HepG2 (cell line): ENCODE results near the gene PSD4. TPM values are rescaled to one million over a fixed set of nuclear protein-coding genes. Genes with fewer than 3 reads are reported as not detected.

Experiments used
- ADNP ChIP-seq: sonication (generic); formaldehyde crosslinking; IDR thresholded peaks from 2 replicates; pipeline ENCODE4 v1.4.0; 2020; ENCODE audit warnings: missing genetic modification reagents
- CHD4 ChIP-seq: fragments of 200-600 bp; sonication (generic); IDR thresholded peaks from 2 replicates; pipeline ENCODE4 v1.7.0; 2017; ENCODE audit warnings: mild to moderate bottlenecking, low read length, borderline replicate concordance
- KAT2B ChIP-seq: fragments of 150-350 bp; IDR thresholded peaks from 2 replicates; pipeline ENCODE4 v1.6.1; 2014; ENCODE audit warnings: low read depth, low read length, borderline replicate concordance
- KMT2B ChIP-seq: IDR thresholded peaks from 2 replicates; pipeline ENCODE4 v1.6.1; 2016; ENCODE audit warnings: missing genetic modification reagents, missing compliant biosample characterization
- MXD4 ChIP-seq: IDR thresholded peaks from 2 replicates; pipeline ENCODE4 v1.6.1; 2016; ENCODE audit warnings: mild to moderate bottlenecking, missing biosample characterization, missing genetic modification reagents
- NFE2L2 ChIP-seq: fragments of 150-350 bp; IDR thresholded peaks from 2 replicates; pipeline ENCODE4 v1.6.1; 2014; ENCODE audit warnings: low read length
- NFYC ChIP-seq: IDR thresholded peaks from 2 replicates; pipeline ENCODE4 v1.6.1; 2016; ENCODE audit warnings: missing genetic modification reagents, missing compliant biosample characterization
- NONO ChIP-seq, 2 experiments: fragments of 450-650 bp in 1 of 2; sonication (generic) in 1 of 2; formaldehyde crosslinking in 1 of 2; IDR thresholded peaks in 1 of 2; conservative IDR thresholded peaks in 1 of 2; 2 replicates each; pipeline versions ENCODE4 v1.6.1 to v1.8.0; 2017 to 2022; ENCODE audit warnings: mild to moderate bottlenecking in 1 of 2, missing genetic modification reagents in 1 of 2, moderate library complexity in 1 of 2
- RBM22 ChIP-seq: fragments of 200-400 bp; formaldehyde crosslinking; optimal IDR thresholded peaks from 2 replicates; pipeline ENCODE3; 2017; ENCODE audit warnings: mild to moderate bottlenecking, low read length, moderate library complexity
- RFX5 ChIP-seq: IDR thresholded peaks from 2 replicates; pipeline ENCODE4 v1.6.1; 2011; ENCODE audit warnings: low read depth, low read length, improper control_type of control experiment
- ZC3H13 ChIP-seq: sonication (generic); formaldehyde crosslinking; IDR thresholded peaks from 2 replicates; pipeline ENCODE4 v1.8.1; 2023; ENCODE audit warnings: mild to moderate bottlenecking, missing genetic modification reagents, moderate library complexity
- ZFP36L2 ChIP-seq: sonication (generic); formaldehyde crosslinking; IDR thresholded peaks from 2 replicates; pipeline ENCODE4 v1.4.0; 2020; ENCODE audit warnings: missing genetic modification reagents
- ZNF24 ChIP-seq: fragments of 450-650 bp; IDR thresholded peaks from 2 replicates; pipeline ENCODE4 v1.6.1; 2017; ENCODE audit warnings: antibody characterized with exemption, mild to moderate bottlenecking
- ZNF292 ChIP-seq: sonication (generic); formaldehyde crosslinking; IDR thresholded peaks from 2 replicates; pipeline ENCODE4 v1.8.1; 2022; ENCODE audit warnings: mild to moderate bottlenecking, low read depth, missing genetic modification reagents, borderline replicate concordance
- ZNF496 ChIP-seq: sonication (generic); formaldehyde crosslinking; IDR thresholded peaks from 2 replicates; pipeline ENCODE4 v1.8.1; 2023; ENCODE audit warnings: mild to moderate bottlenecking, moderate library complexity, missing genetic modification reagents; ENCODE audit not compliant: insufficient replicate concordance
- ZNF562 ChIP-seq: sonication (generic); formaldehyde crosslinking; IDR thresholded peaks from 2 replicates; pipeline ENCODE4 v1.8.0; 2022; ENCODE audit warnings: missing genetic modification reagents, borderline replicate concordance
- ZNF616 ChIP-seq: sonication (generic); formaldehyde crosslinking; IDR thresholded peaks from 2 replicates; pipeline ENCODE4 v1.5.0; 2020; ENCODE audit warnings: low read depth, mild to moderate bottlenecking, missing genetic modification reagents
- ZNF781 ChIP-seq: sonication (generic); formaldehyde crosslinking; IDR thresholded peaks from 2 replicates; pipeline ENCODE4 v1.5.1; 2020; ENCODE audit warnings: borderline replicate concordance, mild to moderate bottlenecking, missing genetic modification reagents; ENCODE audit errors: not compliant biosample characterization
- ZNF839 ChIP-seq: sonication (generic); formaldehyde crosslinking; IDR thresholded peaks from 2 replicates; pipeline ENCODE4 v1.4.0; 2020; ENCODE audit warnings: missing genetic modification reagents, mild to moderate bottlenecking, borderline replicate concordance
- ZNF878 ChIP-seq: sonication (generic); formaldehyde crosslinking; IDR thresholded peaks from 2 replicates; pipeline ENCODE4 v1.8.1; 2023; ENCODE audit warnings: mild to moderate bottlenecking, missing genetic modification reagents, moderate library complexity
- polyA plus RNA-seq, 8 experiments: library from polyadenylated mRNA; depleted of rRNA in 3 of 8; stranded (reverse) in 7 of 8; unstranded in 1 of 8; fragments of >200 nt; fragmentation: Illumina TruSeq in 4 of 8; extraction: Trizol in 4 of 8; gene quantifications; 2 replicates each; pipeline versions ENCODE4 v1.2.1 to v1.2.3, GENCODE V29; 2011 to 2016; ENCODE audit warnings: low read depth in 4 of 8, missing spikeins in 1 of 8, mixed read lengths in 1 of 8; ENCODE audit not compliant: insufficient read depth in 1 of 8
- total RNA-seq, 5 experiments: library from RNA; depleted of rRNA; stranded (reverse); fragments of >200 nt; fragmentation: Illumina TruSeq; extraction: Trizol; gene quantifications; 2 replicates each; pipeline ENCODE4 v1.2.3, GENCODE V29; 2016; ENCODE audit warnings: low read depth in 1 of 5
- TF ChIP-seq, protein P1 (sequence below): sonication (generic); formaldehyde crosslinking; IDR thresholded peaks from 2 replicates; pipeline ENCODE4 v1.8.1; 2023; ENCODE audit warnings: missing genetic modification reagents, mild to moderate bottlenecking, borderline replicate concordance
- TF ChIP-seq, protein P2 (sequence below): sonication (generic); formaldehyde crosslinking; IDR thresholded peaks from 2 replicates; pipeline ENCODE4 v1.5.0; 2020; ENCODE audit warnings: mild to moderate bottlenecking, missing genetic modification reagents, borderline replicate concordance
- TF ChIP-seq, protein P3 (sequence below): sonication (generic); formaldehyde crosslinking; IDR thresholded peaks from 2 replicates; pipeline ENCODE4 v1.4.0; 2020; ENCODE audit warnings: missing genetic modification reagents
- TF ChIP-seq, protein P4 (sequence below): IDR thresholded peaks from 2 replicates; pipeline ENCODE4 v1.6.1; 2016; ENCODE audit warnings: low read depth

Gene PSD4
- total and polyA plus RNA-seq, 2 of the 13 experiments (the other 11 are each of a cell fraction or from before 2014, with no cell fraction given) = 5.8 to 9.4 TPM

DNA sequence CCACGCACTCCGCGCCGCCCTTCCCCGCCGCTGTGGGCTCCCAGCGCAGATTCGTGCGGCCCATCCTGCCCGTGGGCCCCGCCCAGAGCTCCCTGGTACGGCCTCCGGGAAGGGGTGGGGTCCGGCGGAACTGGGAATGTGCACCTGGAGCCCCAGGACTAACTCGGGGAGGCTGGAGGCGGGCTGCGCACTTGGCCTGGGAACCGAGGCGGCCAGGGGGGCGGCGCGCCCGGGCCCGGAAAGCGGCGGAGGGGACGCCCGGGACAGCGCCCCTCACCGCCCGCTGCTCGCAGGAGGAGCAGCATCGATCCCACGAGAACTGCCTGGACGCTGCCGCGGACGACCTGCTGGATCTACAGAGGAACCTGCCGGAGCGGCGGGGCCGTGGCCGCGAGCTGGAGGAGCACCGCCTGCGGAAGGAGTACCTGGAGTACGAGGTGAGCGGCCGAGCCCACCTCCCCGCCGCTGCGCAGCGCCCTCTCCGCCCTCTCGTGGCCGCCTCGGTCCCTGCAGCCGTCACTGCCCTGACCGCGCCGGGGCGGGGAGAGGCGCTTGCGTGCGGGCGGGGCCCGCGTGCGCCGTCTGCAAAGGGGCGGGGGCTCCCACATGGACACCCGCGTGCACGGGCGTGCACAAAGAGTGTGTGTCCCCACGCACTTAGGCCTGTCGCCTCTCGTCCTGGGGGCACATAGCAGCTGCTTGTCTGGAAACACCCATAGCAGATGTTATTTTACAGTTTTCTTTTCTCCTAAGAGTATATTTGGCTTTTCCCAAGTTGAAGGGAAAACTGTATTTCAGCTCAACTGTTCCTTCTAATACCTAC, 25.2 kb downstream of the PSD4 start (continued):
- TF ChIP-seq, protein P1, sequence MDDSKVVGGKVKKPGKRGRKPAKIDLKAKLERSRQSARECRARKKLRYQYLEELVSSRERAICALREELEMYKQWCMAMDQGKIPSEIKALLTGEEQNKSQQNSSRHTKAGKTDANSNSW (CRISPR knock-in tag) = peak; percentile 40; the same call in 1 of the 2 replicates
- no peak for TF ChIP-seq ZNF496 (CRISPR knock-in tag)
- TF ChIP-seq, protein P2, sequence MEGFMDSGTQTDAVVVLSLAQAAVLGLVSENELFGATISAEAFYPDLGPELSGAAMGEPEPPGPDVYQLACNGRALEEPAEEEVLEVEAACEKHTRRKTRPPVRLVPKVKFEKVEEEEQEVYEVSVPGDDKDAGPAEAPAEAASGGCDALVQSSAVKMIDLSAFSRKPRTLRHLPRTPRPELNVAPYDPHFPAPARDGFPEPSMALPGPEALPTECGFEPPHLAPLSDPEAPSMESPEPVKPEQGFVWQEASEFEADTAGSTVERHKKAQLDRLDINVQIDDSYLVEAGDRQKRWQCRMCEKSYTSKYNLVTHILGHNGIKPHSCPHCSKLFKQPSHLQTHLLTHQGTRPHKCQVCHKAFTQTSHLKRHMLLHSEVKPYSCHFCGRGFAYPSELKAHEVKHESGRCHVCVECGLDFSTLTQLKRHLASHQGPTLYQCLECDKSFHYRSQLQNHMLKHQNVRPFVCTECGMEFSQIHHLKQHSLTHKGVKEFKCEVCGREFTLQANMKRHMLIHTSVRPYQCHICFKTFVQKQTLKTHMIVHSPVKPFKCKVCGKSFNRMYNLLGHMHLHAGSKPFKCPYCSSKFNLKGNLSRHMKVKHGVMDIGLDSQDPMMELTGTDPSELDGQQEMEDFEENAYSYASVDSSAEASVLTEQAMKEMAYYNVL (CRISPR knock-in tag) = peak; percentile 71; the same call in 1 of the 2 replicates
- TF ChIP-seq ZNF562 (CRISPR knock-in tag) = no peak
- no peak for TF ChIP-seq KAT2B
- TF ChIP-seq, protein P3, sequence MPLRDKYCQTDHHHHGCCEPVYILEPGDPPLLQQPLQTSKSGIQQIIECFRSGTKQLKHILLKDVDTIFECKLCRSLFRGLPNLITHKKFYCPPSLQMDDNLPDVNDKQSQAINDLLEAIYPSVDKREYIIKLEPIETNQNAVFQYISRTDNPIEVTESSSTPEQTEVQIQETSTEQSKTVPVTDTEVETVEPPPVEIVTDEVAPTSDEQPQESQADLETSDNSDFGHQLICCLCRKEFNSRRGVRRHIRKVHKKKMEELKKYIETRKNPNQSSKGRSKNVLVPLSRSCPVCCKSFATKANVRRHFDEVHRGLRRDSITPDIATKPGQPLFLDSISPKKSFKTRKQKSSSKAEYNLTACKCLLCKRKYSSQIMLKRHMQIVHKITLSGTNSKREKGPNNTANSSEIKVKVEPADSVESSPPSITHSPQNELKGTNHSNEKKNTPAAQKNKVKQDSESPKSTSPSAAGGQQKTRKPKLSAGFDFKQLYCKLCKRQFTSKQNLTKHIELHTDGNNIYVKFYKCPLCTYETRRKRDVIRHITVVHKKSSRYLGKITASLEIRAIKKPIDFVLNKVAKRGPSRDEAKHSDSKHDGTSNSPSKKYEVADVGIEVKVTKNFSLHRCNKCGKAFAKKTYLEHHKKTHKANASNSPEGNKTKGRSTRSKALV (CRISPR knock-in tag) = peak; percentile 95
- TF ChIP-seq ZNF878 = no peak
- TF ChIP-seq ZNF616 (CRISPR knock-in tag) = 0 out of 2 replicates have a peak, but pooled peaks have one; percentile 45
- TF ChIP-seq RBM22 = no peak
- TF ChIP-seq ZNF839 = no peak; the same call in 1 of the 2 replicates
- TF ChIP-seq, protein P4, sequence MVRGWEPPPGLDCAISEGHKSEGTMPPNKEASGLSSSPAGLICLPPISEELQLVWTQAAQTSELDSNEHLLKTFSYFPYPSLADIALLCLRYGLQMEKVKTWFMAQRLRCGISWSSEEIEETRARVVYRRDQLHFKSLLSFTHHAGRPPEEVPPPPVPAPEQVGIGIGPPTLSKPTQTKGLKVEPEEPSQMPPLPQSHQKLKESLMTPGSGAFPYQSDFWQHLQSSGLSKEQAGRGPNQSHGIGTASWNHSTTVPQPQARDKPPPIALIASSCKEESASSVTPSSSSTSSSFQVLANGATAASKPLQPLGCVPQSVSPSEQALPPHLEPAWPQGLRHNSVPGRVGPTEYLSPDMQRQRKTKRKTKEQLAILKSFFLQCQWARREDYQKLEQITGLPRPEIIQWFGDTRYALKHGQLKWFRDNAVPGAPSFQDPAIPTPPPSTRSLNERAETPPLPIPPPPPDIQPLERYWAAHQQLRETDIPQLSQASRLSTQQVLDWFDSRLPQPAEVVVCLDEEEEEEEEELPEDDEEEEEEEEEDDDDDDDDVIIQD (CRISPR knock-in tag) = peak; percentile 45; the same call in 1 of the 2 replicates
- TF ChIP-seq ZNF292 = peak; percentile 69; the same call in 1 of the 2 replicates
- no peak for TF ChIP-seq ZFP36L2 (CRISPR knock-in tag)
- TF ChIP-seq ZNF781 (CRISPR knock-in tag) = no peak
- peak; percentile 45 for TF ChIP-seq MXD4
- no peak for TF ChIP-seq ZNF24
- TF ChIP-seq KMT2B = 0 out of 2 replicates have a peak, but pooled peaks have one; percentile 22
- TF ChIP-seq CHD4 = 0 out of 2 replicates have a peak, but pooled peaks have one; percentile 53
- TF ChIP-seq NFYC = no peak; the same call in 1 of the 2 replicates
- TF ChIP-seq ZC3H13 (CRISPR knock-in tag) = peak; percentile 87
- TF ChIP-seq RFX5 = 0 out of 2 replicates have a peak, but pooled peaks have one; percentile 36
- TF ChIP-seq NONO (IDR thresholded peaks at IDR 0.05) = no peak
- peak; percentile 97 for TF ChIP-seq NONO (CRISPR knock-in tag; conservative IDR thresholded peaks at IDR 0.05)
- TF ChIP-seq NFE2L2 = no peak
- no peak for TF ChIP-seq ADNP (CRISPR knock-in tag)
